ENCODE results near the gene CFAP251. TPM values are rescaled to one million over a fixed set of nuclear protein-coding genes. Genes with fewer than 3 reads are reported as not detected.

CFAP251 gene
- total and polyA plus RNA-seq, 10 of the 15 experiments (the other 5 are each of a cell fraction or from before 2014, with no cell fraction given) = 0.10 to 0.97 (median 0.64) TPM

DNA sequence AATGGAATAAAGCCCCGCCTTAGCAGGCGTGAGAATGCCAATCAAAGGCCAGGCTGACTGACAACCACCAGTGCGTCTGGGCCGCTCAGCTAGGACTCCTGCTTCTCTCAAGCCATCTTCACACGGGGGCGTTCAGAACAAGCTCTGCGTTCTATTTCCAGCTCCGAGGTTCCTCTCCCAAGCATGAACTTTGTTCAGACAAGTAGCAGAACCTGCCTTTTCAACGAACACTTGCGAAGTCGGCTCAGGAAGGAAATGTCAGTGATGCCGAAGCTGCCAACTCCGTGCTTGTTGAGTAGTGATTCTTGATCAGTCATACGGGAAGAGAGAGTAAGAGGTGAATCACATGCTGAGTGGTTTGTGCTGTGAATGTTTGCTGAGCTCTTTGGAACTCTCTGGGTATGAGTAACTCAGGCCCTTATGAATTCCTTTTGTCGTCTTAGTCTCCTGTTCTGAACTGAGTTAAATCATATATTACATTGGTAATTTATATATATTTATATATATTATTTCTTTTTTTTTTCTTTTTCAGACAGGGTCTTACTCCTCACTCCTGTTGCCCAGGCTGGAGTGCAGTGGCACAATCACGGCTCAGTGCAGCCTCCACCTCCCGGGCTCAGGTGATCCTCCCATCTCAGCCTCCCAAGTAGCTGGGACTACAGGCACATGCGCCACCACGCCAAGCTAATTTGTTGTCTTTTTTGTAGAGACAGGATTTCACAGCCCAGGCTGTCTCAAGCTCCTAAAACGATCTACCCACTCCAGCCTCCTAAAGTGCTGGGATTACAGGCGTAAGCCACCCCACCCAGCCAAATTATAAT is 73.9 kb downstream of the CFAP251 start (continued):
- TF ChIP-seq ZBTB4 (CRISPR knock-in tag; IDR thresholded peaks at IDR 0.05) (no peak), NFYA (IDR thresholded peaks at IDR 0.05; ENCODE audit: borderline replicate concordance, low read depth, low read length) (no peak), CTCF (IDR thresholded peaks at IDR 0.05 in 2 of 3, conservative IDR thresholded peaks at IDR 0.05 in 1 of 3; ENCODE audit: control insufficient read depth in 2 of 3, extremely low read depth in 1 of 3, insufficient read depth in 1 of 3, low read depth in 3 of 3, low read length in 3 of 3) (no peak), MEF2B (IDR thresholded peaks at IDR 0.05; ENCODE audit: partially characterized antibody, poor library complexity, severe bottlenecking) (peak; percentile 67), KAT2A (conservative IDR thresholded peaks at IDR 0.05; ENCODE audit: control insufficient read depth, low read depth, low read length) (no peak), NFIC (IDR thresholded peaks at IDR 0.05; ENCODE audit: low read depth, low read length) (peak; percentile 88), GATAD2B (conservative IDR thresholded peaks at IDR 0.05; ENCODE audit: low read depth) (peak; percentile 41; the same call in 1 of the 2 replicates), BACH1 (IDR thresholded peaks at IDR 0.05; ENCODE audit: borderline replicate concordance) (peak; percentile 68; the same call in 1 of the 2 replicates), ZBED1 (IDR thresholded peaks at IDR 0.05; ENCODE audit: borderline replicate concordance) (peak; percentile 90; the same call in 1 of the 2 replicates), ETV6 (conservative IDR thresholded peaks at IDR 0.05 in 1 of 2, IDR thresholded peaks at IDR 0.05 in 1 of 2; ENCODE audit: borderline replicate concordance in 1 of 2, low read depth in 1 of 2) (peak in 1 of 2 experiments; percentile 72; a peak in 2 of 4 replicates), MLLT1 (IDR thresholded peaks at IDR 0.05) (no peak)
- TF ChIP-seq, protein P1, sequence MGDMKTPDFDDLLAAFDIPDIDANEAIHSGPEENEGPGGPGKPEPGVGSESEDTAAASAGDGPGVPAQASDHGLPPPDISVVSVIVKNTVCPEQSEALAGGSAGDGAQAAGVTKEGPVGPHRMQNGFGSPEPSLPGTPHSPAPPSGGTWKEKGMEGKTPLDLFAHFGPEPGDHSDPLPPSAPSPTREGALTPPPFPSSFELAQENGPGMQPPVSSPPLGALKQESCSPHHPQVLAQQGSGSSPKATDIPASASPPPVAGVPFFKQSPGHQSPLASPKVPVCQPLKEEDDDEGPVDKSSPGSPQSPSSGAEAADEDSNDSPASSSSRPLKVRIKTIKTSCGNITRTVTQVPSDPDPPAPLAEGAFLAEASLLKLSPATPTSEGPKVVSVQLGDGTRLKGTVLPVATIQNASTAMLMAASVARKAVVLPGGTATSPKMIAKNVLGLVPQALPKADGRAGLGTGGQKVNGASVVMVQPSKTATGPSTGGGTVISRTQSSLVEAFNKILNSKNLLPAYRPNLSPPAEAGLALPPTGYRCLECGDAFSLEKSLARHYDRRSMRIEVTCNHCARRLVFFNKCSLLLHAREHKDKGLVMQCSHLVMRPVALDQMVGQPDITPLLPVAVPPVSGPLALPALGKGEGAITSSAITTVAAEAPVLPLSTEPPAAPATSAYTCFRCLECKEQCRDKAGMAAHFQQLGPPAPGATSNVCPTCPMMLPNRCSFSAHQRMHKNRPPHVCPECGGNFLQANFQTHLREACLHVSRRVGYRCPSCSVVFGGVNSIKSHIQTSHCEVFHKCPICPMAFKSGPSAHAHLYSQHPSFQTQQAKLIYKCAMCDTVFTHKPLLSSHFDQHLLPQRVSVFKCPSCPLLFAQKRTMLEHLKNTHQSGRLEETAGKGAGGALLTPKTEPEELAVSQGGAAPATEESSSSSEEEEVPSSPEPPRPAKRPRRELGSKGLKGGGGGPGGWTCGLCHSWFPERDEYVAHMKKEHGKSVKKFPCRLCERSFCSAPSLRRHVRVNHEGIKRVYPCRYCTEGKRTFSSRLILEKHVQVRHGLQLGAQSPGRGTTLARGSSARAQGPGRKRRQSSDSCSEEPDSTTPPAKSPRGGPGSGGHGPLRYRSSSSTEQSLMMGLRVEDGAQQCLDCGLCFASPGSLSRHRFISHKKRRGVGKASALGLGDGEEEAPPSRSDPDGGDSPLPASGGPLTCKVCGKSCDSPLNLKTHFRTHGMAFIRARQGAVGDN (IDR thresholded peaks at IDR 0.05) = peak; percentile 60; the same call in 1 of the 2 replicates

All from GM12878 (cell line).